ENCODE results near the gene ELOB.

ELOB gene

GRCh38 chr16:2782583-2783351 lies 5.7 kb upstream of the ELOB start:
- DNase-seq (ENCODE audit: low read depth), result no peak

- no peak for DNase-seq (ENCODE audit: low read depth)
These were observed 3.2 kb upstream of the ELOB start for GRCh38 chr16:2779978-2780898.

GRCh38 chr16:2779151-2779920 lies 2.3 kb upstream of the ELOB start:
- no peak for DNase-seq (ENCODE audit: low read depth)

GRCh38 chr16:2778630-2778958 lies 1.5 kb upstream of the ELOB start:
- DNase-seq (ENCODE audit: low read depth), result no peak

- DNase-seq (ENCODE audit: low read depth), result no peak
These were observed 986 bp upstream of the ELOB start for GRCh38 chr16:2777903-2778629.

- DNase-seq (ENCODE audit: low read depth), result no peak
These were observed 460 bp downstream of the ELOB start for GRCh38 chr16:2776500-2777139.

- no peak for DNase-seq (ENCODE audit: low read depth)
These were observed 1.1 kb downstream of the ELOB start for GRCh38 chr16:2775765-2776499.

GRCh38 chr16:2775131-2775716 lies 1.9 kb downstream of the ELOB start:
- DNase-seq (ENCODE audit: low read depth), result no peak

GRCh38 chr16:2774161-2774891 lies 2.8 kb downstream of the ELOB start:
- no peak for DNase-seq (ENCODE audit: low read depth)

- DNase-seq (ENCODE audit: low read depth), result no peak
These were observed 3.7 kb downstream of the ELOB start for GRCh38 chr16:2773188-2773968.

GRCh38 chr16:2771496-2772402 lies 5.3 kb downstream of the ELOB start:
- DNase-seq (ENCODE audit: low read depth), result no peak

GRCh38 chr16:2770057-2770951 lies 6.8 kb downstream of the ELOB start:
- no peak for DNase-seq (ENCODE audit: low read depth)

- DNase-seq (ENCODE audit: low read depth), result no peak
These were observed 7.4 kb downstream of the ELOB start for GRCh38 chr16:2769675-2770056.

GRCh38 chr16:2769100-2769529 lies 8.0 kb downstream of the ELOB start:
- no peak for DNase-seq (ENCODE audit: low read depth)

- no peak for DNase-seq (ENCODE audit: low read depth)
These were observed 8.5 kb downstream of the ELOB start for GRCh38 chr16:2768403-2769089.

GRCh38 chr16:2767891-2768290 lies 9.2 kb downstream of the ELOB start:
- no peak for DNase-seq (ENCODE audit: low read depth)
